ENCODE measurements around the gene NEURL1. TPM values are rescaled to one million over a fixed set of nuclear protein-coding genes. Genes with fewer than 3 reads are reported as not detected.

The NEURL1 gene
- total RNA-seq, 4 donors from 2014 or later = 40.4 to 51.8 (median 45.8) TPM

GRCh38 chr10:103466734-103467133 lies 26.8 kb upstream of the NEURL1 start:
- no peaks in the 10 kb centered on the region for H3K36me3 ChIP-seq
- no peaks in the 10 kb centered on the region for H3K9me3 ChIP-seq
- TF ChIP-seq CTCF (IDR thresholded peaks at IDR 0.05) (no peak), POLR2A (IDR thresholded peaks at IDR 0.05) (no peak)
- H3K4me1 ChIP-seq = peaks cover 0 to 10% (median 7%) of the 10 kb centered on the region in 4 donors
- H3K27ac ChIP-seq = peak overlapping the region in 2 of 4 donors; percentile 14 to 49
- no peak overlapping the region for H3K4me3 ChIP-seq
- H3K27me3 ChIP-seq = no peaks in the 10 kb centered on the region
- no peak for DNase-seq

GRCh38 chr10:103467406-103467805 lies 26.1 kb upstream of the NEURL1 start:
- Histone ChIP-seq H3K4me1 (peaks cover 0 to 15% (median 10%) of the 10 kb centered on the region in 4 donors), H3K4me3 (no peak overlapping the region), H3K27me3 (no peaks in the 10 kb centered on the region), H3K27ac (peak overlapping the region in 1 of 4 donors; percentile 43), H3K9me3 (no peaks in the 10 kb centered on the region), H3K36me3 (no peaks in the 10 kb centered on the region)
- TF ChIP-seq POLR2A (IDR thresholded peaks at IDR 0.05) = no peak
- TF ChIP-seq CTCF (IDR thresholded peaks at IDR 0.05) = no peak
- no peak for DNase-seq

GRCh38 chr10:103469201-103469600 lies 24.3 kb upstream of the NEURL1 start:
- no peaks in the 10 kb centered on the region for H3K9me3 ChIP-seq
- DNase-seq = no peak
- H3K27me3 ChIP-seq = no peaks in the 10 kb centered on the region
- no peak for TF ChIP-seq CTCF (IDR thresholded peaks at IDR 0.05)
- no peak for TF ChIP-seq POLR2A (IDR thresholded peaks at IDR 0.05)
- no peaks in the 10 kb centered on the region for H3K36me3 ChIP-seq
- no peak overlapping the region for H3K4me3 ChIP-seq
- H3K27ac ChIP-seq = peak overlapping the region in 1 of 4 donors; percentile 25
- H3K4me1 ChIP-seq = peaks cover 0 to 17% (median 12%) of the 10 kb centered on the region in 4 donors

GRCh38 chr10:103470761-103471653 lies 22.5 kb upstream of the NEURL1 start:
- DNase-seq = peak in 2 of 3 donors; percentile 89 to 91
- H3K4me1 ChIP-seq = peaks cover 0 to 17% (median 12%) of the 10 kb centered on the region in 4 donors
- no peaks in the 10 kb centered on the region for H3K9me3 ChIP-seq
- H3K4me3 ChIP-seq = peak overlapping the region in 2 of 4 donors; percentile 14 to 22
- peak overlapping the region; percentile 50 to 77 (median 63) for H3K27ac ChIP-seq
- TF ChIP-seq POLR2A (IDR thresholded peaks at IDR 0.05) (no peak), CTCF (IDR thresholded peaks at IDR 0.05) (no peak)
- no peaks in the 10 kb centered on the region for H3K36me3 ChIP-seq
- no peaks in the 10 kb centered on the region for H3K27me3 ChIP-seq

- Histone ChIP-seq H3K4me3 (peak overlapping the region in 1 of 4 donors; percentile 22), H3K4me1 (peaks cover 0 to 17% (median 12%) of the 10 kb centered on the region in 4 donors), H3K27ac (peak overlapping the region; percentile 50 to 77 (median 63)), H3K27me3 (no peaks in the 10 kb centered on the region), H3K36me3 (no peaks in the 10 kb centered on the region), H3K9me3 (no peaks in the 10 kb centered on the region)
- DNase-seq = peak in 1 of 3 donors; percentile 63
- no peak for TF ChIP-seq POLR2A (IDR thresholded peaks at IDR 0.05)
- TF ChIP-seq CTCF (IDR thresholded peaks at IDR 0.05) = no peak
Observed at GRCh38 chr10:103472005-103472404, 21.5 kb upstream of the NEURL1 start.

Measured in Peyer's patch (tissue), 4 donors.